Measurements from ENCODE around the gene TLCD3A. TPM values are rescaled to one million over a fixed set of nuclear protein-coding genes. Genes with fewer than 3 reads are reported as not detected.

Gene TLCD3A
- total RNA-seq, 4 donors from 2014 or later, result 0.39 to 1.4 (median 0.86) TPM

DNA sequence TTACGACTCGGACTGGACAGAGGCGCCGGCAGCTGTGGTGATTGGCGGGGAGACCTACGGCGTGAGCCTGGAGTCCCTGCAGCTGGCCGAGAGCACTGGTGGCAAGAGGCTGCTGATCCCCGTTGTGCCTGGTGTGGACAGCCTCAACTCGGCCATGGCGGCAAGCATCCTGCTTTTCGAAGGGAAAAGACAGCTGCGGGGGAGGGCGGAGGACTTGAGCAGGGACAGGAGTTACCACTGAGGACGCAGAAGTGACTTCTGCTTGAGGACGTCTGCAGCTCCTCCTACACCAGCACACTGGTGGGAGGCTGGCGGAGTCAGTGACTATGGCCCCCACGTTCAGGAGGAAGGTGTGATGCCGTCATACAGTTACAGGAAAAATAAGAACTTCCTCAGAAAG, 59.4 kb downstream of the TLCD3A start:
- no peaks in the 10 kb centered on the region for H3K27me3 ChIP-seq
- in situ Hi-C loops (cut with MboI; ENCODE audit: low sequenced_read_pairs in 4 of 4), result loop anchor here in 3 of 4 donors (5.0 kb wide), 1 partner anchor 190 kb away; no protein-coding TSS in a partner anchor
- no peak for TF ChIP-seq POLR2A (IDR thresholded peaks at IDR 0.05)
- TF ChIP-seq, protein P1, sequence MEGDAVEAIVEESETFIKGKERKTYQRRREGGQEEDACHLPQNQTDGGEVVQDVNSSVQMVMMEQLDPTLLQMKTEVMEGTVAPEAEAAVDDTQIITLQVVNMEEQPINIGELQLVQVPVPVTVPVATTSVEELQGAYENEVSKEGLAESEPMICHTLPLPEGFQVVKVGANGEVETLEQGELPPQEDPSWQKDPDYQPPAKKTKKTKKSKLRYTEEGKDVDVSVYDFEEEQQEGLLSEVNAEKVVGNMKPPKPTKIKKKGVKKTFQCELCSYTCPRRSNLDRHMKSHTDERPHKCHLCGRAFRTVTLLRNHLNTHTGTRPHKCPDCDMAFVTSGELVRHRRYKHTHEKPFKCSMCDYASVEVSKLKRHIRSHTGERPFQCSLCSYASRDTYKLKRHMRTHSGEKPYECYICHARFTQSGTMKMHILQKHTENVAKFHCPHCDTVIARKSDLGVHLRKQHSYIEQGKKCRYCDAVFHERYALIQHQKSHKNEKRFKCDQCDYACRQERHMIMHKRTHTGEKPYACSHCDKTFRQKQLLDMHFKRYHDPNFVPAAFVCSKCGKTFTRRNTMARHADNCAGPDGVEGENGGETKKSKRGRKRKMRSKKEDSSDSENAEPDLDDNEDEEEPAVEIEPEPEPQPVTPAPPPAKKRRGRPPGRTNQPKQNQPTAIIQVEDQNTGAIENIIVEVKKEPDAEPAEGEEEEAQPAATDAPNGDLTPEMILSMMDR (IDR thresholded peaks at IDR 0.05 in 4 of 5, conservative IDR thresholded peaks at IDR 0.05 in 1 of 5), result no peak
- DNase-seq, result peak in 1 of 2 donors; percentile 11
- ATAC-seq, result no peak
- intact Hi-C loops (cut with DNase I; ENCODE audit: low total_unique reads), result no loop called here
- H3K36me3 ChIP-seq, result peaks cover 0 to 41% of the 10 kb centered on the region in 2 donors
- no peak overlapping the region for H3K27ac ChIP-seq
- H3K4me1 ChIP-seq, result peaks cover 14 to 16% of the 10 kb centered on the region in 2 donors
- no peaks in the 10 kb centered on the region for H3K9me3 ChIP-seq
- H3K4me3 ChIP-seq, result no peak overlapping the region

- H3K27me3 ChIP-seq, result no peaks in the 10 kb centered on the region
- H3K4me3 ChIP-seq, result no peak overlapping the region
- peaks cover 14 to 16% of the 10 kb centered on the region in 2 donors for H3K4me1 ChIP-seq
- peak in 1 of 2 donors; percentile 9 for DNase-seq
- ATAC-seq, result no peak
- intact Hi-C loops (cut with DNase I; ENCODE audit: low total_unique reads), result no loop called here
- no peaks in the 10 kb centered on the region for H3K9me3 ChIP-seq
- in situ Hi-C loops (cut with MboI; ENCODE audit: low sequenced_read_pairs in 4 of 4), result loop anchor here in 3 of 4 donors (5.0 kb wide), 1 partner anchor 190 kb away; no protein-coding TSS in a partner anchor
- peaks cover 0 to 41% of the 10 kb centered on the region in 2 donors for H3K36me3 ChIP-seq
- TF ChIP-seq POLR2A (IDR thresholded peaks at IDR 0.05), result no peak
- TF ChIP-seq, protein P1 (IDR thresholded peaks at IDR 0.05 in 4 of 5, conservative IDR thresholded peaks at IDR 0.05 in 1 of 5), result no peak
- H3K27ac ChIP-seq, result no peak overlapping the region
Measured at GRCh38 chr17:792277-792676, 59.9 kb downstream of the TLCD3A start.

Other genes with a start within 250 kb of the TLCD3A start
- 10 to 100 TPM; 18.0 to 24.1 (median 21.0) TPM for gene VPS53, start 17.8 kb upstream of the TLCD3A start, total RNA-seq
- gene GEMIN4, start 19.7 kb downstream of the TLCD3A start, total RNA-seq, result 10 to 100 TPM; 10.6 to 21.6 (median 18.9) TPM
- 10 to 100 TPM; 17.6 to 38.1 (median 22.8) TPM for gene GLOD4, start 49.7 kb downstream of the TLCD3A start, total RNA-seq
- gene MRM3, start 49.8 kb downstream of the TLCD3A start, total RNA-seq, result 10 to 100 TPM; 24.2 to 58.2 (median 33.0) TPM
- 10 to 100 TPM; 55.6 to 86.4 (median 62.7) TPM for gene NXN, start 247.2 kb downstream of the TLCD3A start, total RNA-seq

Measured in gastrocnemius medialis (tissue), 4 donors.